Trophoblast cell (in vitro differentiated cells and primary cell): ENCODE data around the gene LRRN1.

Experiments used
- DNase-seq, 2 donors: peaks; one replicate each; pipeline ENCODE4 v3.0.0-alpha.2; 2016
- H2AFZ ChIP-seq: 2 replicates; pipeline ENCODE4 v1.6.1; 2013; ENCODE audit warnings: low read length, moderate library complexity, mild to moderate bottlenecking; ENCODE audit not compliant: insufficient read depth, poor library complexity
- H2AK5ac ChIP-seq: 2 replicates; pipeline ENCODE4 v1.6.1; 2013; ENCODE audit warnings: mild to moderate bottlenecking, low read length
- H2BK120ac ChIP-seq: 2 replicates; pipeline ENCODE4 v1.6.1; 2013; ENCODE audit warnings: low read length, mild to moderate bottlenecking, moderate library complexity; ENCODE audit not compliant: insufficient read depth, poor library complexity
- H2BK12ac ChIP-seq: 2 replicates; pipeline ENCODE4 v1.6.1; 2013; ENCODE audit warnings: mild to moderate bottlenecking, low read length, moderate library complexity
- H2BK5ac ChIP-seq: 2 replicates; pipeline ENCODE4 v1.6.1; 2013; ENCODE audit warnings: low read length, low read depth, moderate library complexity, mild to moderate bottlenecking; ENCODE audit not compliant: poor library complexity
- H3K14ac ChIP-seq: 2 replicates; pipeline ENCODE4 v1.6.1; 2013; ENCODE audit warnings: mild to moderate bottlenecking, low read length
- H3K18ac ChIP-seq: 2 replicates; pipeline ENCODE4 v1.6.1; 2013; ENCODE audit warnings: mild to moderate bottlenecking, low read length
- H3K23ac ChIP-seq: 2 replicates; pipeline ENCODE4 v1.6.1; 2013; ENCODE audit warnings: low read length
- H3K27ac ChIP-seq: 2 replicates; pipeline ENCODE4 v1.5.1; 2013; ENCODE audit warnings: low read depth, mild to moderate bottlenecking, inconsistent platforms, low read length, moderate library complexity
- H3K27me3 ChIP-seq: 2 replicates; pipeline ENCODE4 v1.6.1; 2013; ENCODE audit warnings: inconsistent platforms, mild to moderate bottlenecking, low read length, moderate library complexity; ENCODE audit not compliant: insufficient read depth
- H3K36me3 ChIP-seq, 2 experiments: 1 replicate in 1 of 2; 2 replicates in 1 of 2; pipeline ENCODE4 v1.6.1; 2013; ENCODE audit warnings: low read length in 2 of 2, mild to moderate bottlenecking in 2 of 2, moderate library complexity in 1 of 2; ENCODE audit not compliant: insufficient read depth in 2 of 2, control insufficient read depth in 1 of 2
- H3K4ac ChIP-seq: 2 replicates; pipeline ENCODE4 v1.6.1; 2013; ENCODE audit warnings: low read depth, mild to moderate bottlenecking, low read length, moderate library complexity
- H3K4me1 ChIP-seq, 2 experiments: 1 replicate in 1 of 2; 2 replicates in 1 of 2; pipeline ENCODE4 v1.6.1; 2013; ENCODE audit warnings: low read length in 2 of 2, mild to moderate bottlenecking in 2 of 2, moderate library complexity in 1 of 2; ENCODE audit not compliant: insufficient read depth in 2 of 2, control insufficient read depth in 1 of 2
- H3K4me2 ChIP-seq: 2 replicates; pipeline ENCODE4 v1.6.1; 2013; ENCODE audit warnings: inconsistent platforms, mild to moderate bottlenecking, low read length, moderate library complexity
- H3K4me3 ChIP-seq: 2 replicates; pipeline ENCODE4 v1.5.1; 2013; ENCODE audit warnings: mild to moderate bottlenecking, low read depth, low read length, inconsistent platforms
- H3K79me1 ChIP-seq: one replicate; pipeline ENCODE4 v1.6.1; 2013; ENCODE audit warnings: low read length
- H3K79me2 ChIP-seq: 2 replicates; pipeline ENCODE4 v1.6.1; 2013; ENCODE audit warnings: low read length, mild to moderate bottlenecking; ENCODE audit not compliant: control insufficient read depth, insufficient read depth, poor library complexity
- H3K9ac ChIP-seq: 2 replicates; pipeline ENCODE4 v1.6.1; 2013; ENCODE audit warnings: mild to moderate bottlenecking, low read length
- H3K9me3 ChIP-seq: 2 replicates; pipeline ENCODE4 v1.6.1; 2013; ENCODE audit warnings: low read depth, mild to moderate bottlenecking, control low read depth, inconsistent platforms, low read length; ENCODE audit not compliant: insufficient read depth
- H4K12ac ChIP-seq: 2 replicates; pipeline ENCODE4 v1.6.1; 2013; ENCODE audit warnings: low read depth, mild to moderate bottlenecking, low read length, moderate library complexity
- H4K8ac ChIP-seq: 2 replicates; pipeline ENCODE4 v1.6.1; 2013; ENCODE audit warnings: low read depth, mild to moderate bottlenecking, low read length, moderate library complexity
- H4K91ac ChIP-seq: one replicate; pipeline ENCODE4 v1.6.1; 2013; ENCODE audit warnings: low read depth, mild to moderate bottlenecking, low read length, moderate library complexity
- WGBS: extraction: QIAGEN DNeasy Blood & Tissue Kit; methylation state at CpG from one replicate; pipeline ENCODE4 v1.1.7; 2013; ENCODE audit warnings: missing lambda C conversion rate; ENCODE audit not compliant: insufficient read length, insufficient coverage; ENCODE audit errors: extremely low coverage; 5-methylcytosine and 5-hydroxymethylcytosine counted together

The LRRN1 gene

GRCh38 chr3:3776607-3777006, 22.6 kb upstream of the LRRN1 start:
- Histone ChIP-seq H4K12ac (no peak overlapping the region), H3K23ac (no peak overlapping the region), H3K79me1 (no peaks in the 10 kb centered on the region), H3K4ac (no peak overlapping the region), H2BK12ac (no peak overlapping the region), H3K4me1 (no peaks in the 10 kb centered on the region), H3K18ac (no peak overlapping the region), H3K4me2 (no peak overlapping the region), H4K91ac (no peak overlapping the region), H3K14ac (no peak overlapping the region), H3K27me3 (no peaks in the 10 kb centered on the region), H3K9me3 (peaks cover 1% of the 10 kb centered on the region), H3K4me3 (no peak overlapping the region), H3K27ac (no peak overlapping the region), H2BK5ac (no peak overlapping the region), H4K8ac (no peak overlapping the region), H3K9ac (no peak overlapping the region), H2BK120ac (no peak overlapping the region), H2AK5ac (no peak overlapping the region), H2AFZ (no peak overlapping the region), H3K36me3 (peaks cover 0 to 2% of the 10 kb centered on the region in 2 experiments), H3K79me2 (no peaks in the 10 kb centered on the region)
- WGBS = no CpG with 5 or more reads among the region's 4 CpGs
- no peak for DNase-seq

GRCh38 chr3:3778216-3778615, 21.0 kb upstream of the LRRN1 start:
- H3K79me2 ChIP-seq = no peaks in the 10 kb centered on the region
- no peak overlapping the region for H3K23ac ChIP-seq
- no peak overlapping the region for H2BK12ac ChIP-seq
- H3K18ac ChIP-seq = no peak overlapping the region
- H3K4me3 ChIP-seq = no peak overlapping the region
- H3K14ac ChIP-seq = no peak overlapping the region
- H3K9ac ChIP-seq = no peak overlapping the region
- H3K36me3 ChIP-seq = peaks cover 0 to 2% of the 10 kb centered on the region in 2 experiments
- H3K27me3 ChIP-seq = no peaks in the 10 kb centered on the region
- peaks cover 1% of the 10 kb centered on the region for H3K9me3 ChIP-seq
- no peak overlapping the region for H4K8ac ChIP-seq
- H3K4me2 ChIP-seq = no peak overlapping the region
- H4K12ac ChIP-seq = no peak overlapping the region
- H2BK5ac ChIP-seq = no peak overlapping the region
- no peaks in the 10 kb centered on the region for H3K4me1 ChIP-seq
- no peak for DNase-seq
- H3K27ac ChIP-seq = no peak overlapping the region
- no peak overlapping the region for H2BK120ac ChIP-seq
- no peak overlapping the region for H3K4ac ChIP-seq
- H4K91ac ChIP-seq = no peak overlapping the region
- no peak overlapping the region for H2AK5ac ChIP-seq
- no peaks in the 10 kb centered on the region for H3K79me1 ChIP-seq
- H2AFZ ChIP-seq = no peak overlapping the region

- no peak overlapping the region for H3K4me2 ChIP-seq
- no CpG with 5 or more reads among the region's 4 CpGs for WGBS
- H3K79me1 ChIP-seq = no peaks in the 10 kb centered on the region
- no peak overlapping the region for H3K18ac ChIP-seq
- H3K27ac ChIP-seq = no peak overlapping the region
- H2BK120ac ChIP-seq = no peak overlapping the region
- H3K4me3 ChIP-seq = no peak overlapping the region
- no peak for DNase-seq
- no peak overlapping the region for H2AFZ ChIP-seq
- H3K4ac ChIP-seq = no peak overlapping the region
- H2BK5ac ChIP-seq = no peak overlapping the region
- H4K91ac ChIP-seq = no peak overlapping the region
- H2BK12ac ChIP-seq = no peak overlapping the region
- H3K27me3 ChIP-seq = no peaks in the 10 kb centered on the region
- H3K14ac ChIP-seq = no peak overlapping the region
- no peak overlapping the region for H2AK5ac ChIP-seq
- no peak overlapping the region for H4K12ac ChIP-seq
- no peaks in the 10 kb centered on the region for H3K79me2 ChIP-seq
- no peak overlapping the region for H3K23ac ChIP-seq
- no peak overlapping the region for H4K8ac ChIP-seq
- H3K9ac ChIP-seq = no peak overlapping the region
- no peaks in the 10 kb centered on the region for H3K4me1 ChIP-seq
- H3K36me3 ChIP-seq = peaks cover 0 to 2% of the 10 kb centered on the region in 2 experiments
- H3K9me3 ChIP-seq = peaks cover 1% of the 10 kb centered on the region
Observed at GRCh38 chr3:3778641-3779270, 20.5 kb upstream of the LRRN1 start.

- Histone ChIP-seq H2BK5ac (no peak overlapping the region), H3K27me3 (no peaks in the 10 kb centered on the region), H3K4ac (no peak overlapping the region), H3K14ac (no peak overlapping the region), H3K18ac (no peak overlapping the region), H4K91ac (no peak overlapping the region), H2AK5ac (no peak overlapping the region), H4K12ac (no peak overlapping the region), H3K79me1 (no peaks in the 10 kb centered on the region), H3K27ac (no peak overlapping the region), H3K9ac (no peak overlapping the region), H2AFZ (no peak overlapping the region), H3K23ac (no peak overlapping the region), H3K36me3 (no peaks in the 10 kb centered on the region), H3K9me3 (no peaks in the 10 kb centered on the region), H4K8ac (no peak overlapping the region), H2BK12ac (no peak overlapping the region), H3K4me3 (no peak overlapping the region), H3K79me2 (no peaks in the 10 kb centered on the region), H3K4me1 (no peaks in the 10 kb centered on the region), H2BK120ac (no peak overlapping the region), H3K4me2 (no peak overlapping the region)
- no CpG with 5 or more reads among the region's 7 CpGs for WGBS
- no peak for DNase-seq
Observed at GRCh38 chr3:3782457-3782856, 16.8 kb upstream of the LRRN1 start.
